PC-3 (cell line): ENCODE results near the gene LATS2. TPM values are rescaled to one million over a fixed set of nuclear protein-coding genes. Genes with fewer than 3 reads are reported as not detected.

Experiments used
- ATAC-seq: fragments of 200-7000 bp; cut with Tn5 transposase; 2 replicates; pipeline ENCODE4 v1.9.1; 2020; ENCODE audit warnings: mild to moderate bottlenecking, moderate library complexity
- BruUV-seq: library from RNA; stranded (reverse); fragments of 400-500 nt; replicated peaks from 2 replicates; lab custom pipeline; 2021; lab: Mats Ljungman, UMichigan
- CTCF ChIA-PET: fragments of 300-600 bp; sonication (Branson Sonifier 250); formaldehyde crosslinking; loops from one replicate; lab custom pipeline; 2022; ENCODE audit warnings: antibody characterized with exemption; lab: Charles Lee
- POLR2A ChIA-PET: fragments of 300-600 bp; sonication (Branson Sonifier 250); formaldehyde crosslinking; loops from one replicate; lab custom pipeline; 2022; ENCODE audit warnings: antibody characterized with exemption; ENCODE audit not compliant: unreplicated experiment; lab: Charles Lee
- DNase-seq: peaks from one replicate; pipeline ENCODE4 v3.0.0-alpha.2; 2015
- H2AFZ ChIP-seq: fragments of 300-600 bp; sonication (generic); 2 replicates; pipeline ENCODE4 v1.6.0; 2016; ENCODE audit warnings: antibody characterized with exemption, low read length
- H3F3A ChIP-seq: fragments of 300-600 bp; sonication (generic); one replicate; pipeline ENCODE4 v1.6.0; 2017; ENCODE audit warnings: antibody characterized with exemption, low read length, control low read depth, mild to moderate bottlenecking; ENCODE audit not compliant: unreplicated experiment
- H3K27ac ChIP-seq: fragments of 300-600 bp; sonication (generic); 2 replicates; pipeline ENCODE4 v1.5.1; 2016; ENCODE audit warnings: mild to moderate bottlenecking, low read length
- H3K27me3 ChIP-seq: fragments of 300-600 bp; sonication (generic); 2 replicates; pipeline ENCODE4 v1.6.1; 2016; ENCODE audit warnings: low read length, mixed read lengths
- H3K36me3 ChIP-seq: fragments of 300-600 bp; sonication (generic); 2 replicates; pipeline ENCODE4 v1.6.1; 2016; ENCODE audit warnings: low read depth, mixed run types, low read length, mixed read lengths
- H3K4me1 ChIP-seq: fragments of 300-600 bp; sonication (generic); 2 replicates; pipeline ENCODE4 v1.5.1; 2016; ENCODE audit warnings: low read length; ENCODE audit not compliant: insufficient read depth
- H3K4me2 ChIP-seq: fragments of 300-600 bp; sonication (generic); 2 replicates; pipeline ENCODE4 v1.6.0; 2016; ENCODE audit warnings: low read length
- H3K4me3 ChIP-seq: fragments of 300-600 bp; sonication (generic); 2 replicates; pipeline ENCODE4 v1.5.1; 2016; ENCODE audit warnings: mild to moderate bottlenecking, low read length, mixed read lengths
- H3K79me2 ChIP-seq: fragments of 300-600 bp; sonication (generic); 2 replicates; pipeline ENCODE4 v1.6.1; 2017; ENCODE audit warnings: low read length, mixed read lengths
- H3K9ac ChIP-seq: fragments of 300-600 bp; sonication (generic); 2 replicates; pipeline ENCODE4 v1.6.0; 2016; ENCODE audit warnings: mild to moderate bottlenecking, low read length
- H3K9me2 ChIP-seq: fragments of 300-600 bp; sonication (generic); replicated peaks from 2 replicates; pipeline ENCODE4 v1.6.1; 2016; ENCODE audit warnings: mixed run types, low read length, mixed read lengths
- H3K9me3 ChIP-seq: fragments of 300-600 bp; sonication (generic); 2 replicates; pipeline ENCODE4 v1.6.1; 2016; ENCODE audit warnings: low read length, mixed read lengths
- H4K20me1 ChIP-seq: fragments of 300-600 bp; sonication (generic); 2 replicates; pipeline ENCODE4 v1.6.1; 2016; ENCODE audit warnings: low read length, mixed read lengths
- EZH2 ChIP-seq: fragments of 300-600 bp; sonication (generic); IDR thresholded peaks from one replicate; pipeline ENCODE4 v1.6.1; 2017; ENCODE audit warnings: antibody characterized with exemption, mild to moderate bottlenecking, low read length; ENCODE audit not compliant: unreplicated experiment
- EZH2phosphoT487 ChIP-seq: fragments of 300-600 bp; sonication (generic); IDR thresholded peaks from 2 replicates; pipeline ENCODE4 v1.6.1; 2018; ENCODE audit warnings: mild to moderate bottlenecking, antibody characterized with exemption, low read length, borderline replicate concordance
- intact Hi-C: fragments of 100-400 bp; cut with micrococcal nuclease; formaldehyde crosslinking; loops from 2 replicates; pipeline ENCODE4 v1.9.0; 2023
- total RNA-seq: library from RNA; depleted of rRNA; stranded (reverse); fragments of >200 nt; gene quantifications from 2 replicates; pipeline ENCODE4 v1.2.3, GENCODE V29; 2014
- TF ChIP-seq, protein P1 (sequence below): fragments of 300-600 bp; sonication (generic); conservative IDR thresholded peaks from 2 replicates; pipeline ENCODE4 v1.5.1; 2017; ENCODE audit warnings: antibody characterized with exemption, low read depth, mild to moderate bottlenecking, low read length

LATS2 gene
- total RNA-seq, 1 experiment from 2014 or later = 11.0 TPM

DNA sequence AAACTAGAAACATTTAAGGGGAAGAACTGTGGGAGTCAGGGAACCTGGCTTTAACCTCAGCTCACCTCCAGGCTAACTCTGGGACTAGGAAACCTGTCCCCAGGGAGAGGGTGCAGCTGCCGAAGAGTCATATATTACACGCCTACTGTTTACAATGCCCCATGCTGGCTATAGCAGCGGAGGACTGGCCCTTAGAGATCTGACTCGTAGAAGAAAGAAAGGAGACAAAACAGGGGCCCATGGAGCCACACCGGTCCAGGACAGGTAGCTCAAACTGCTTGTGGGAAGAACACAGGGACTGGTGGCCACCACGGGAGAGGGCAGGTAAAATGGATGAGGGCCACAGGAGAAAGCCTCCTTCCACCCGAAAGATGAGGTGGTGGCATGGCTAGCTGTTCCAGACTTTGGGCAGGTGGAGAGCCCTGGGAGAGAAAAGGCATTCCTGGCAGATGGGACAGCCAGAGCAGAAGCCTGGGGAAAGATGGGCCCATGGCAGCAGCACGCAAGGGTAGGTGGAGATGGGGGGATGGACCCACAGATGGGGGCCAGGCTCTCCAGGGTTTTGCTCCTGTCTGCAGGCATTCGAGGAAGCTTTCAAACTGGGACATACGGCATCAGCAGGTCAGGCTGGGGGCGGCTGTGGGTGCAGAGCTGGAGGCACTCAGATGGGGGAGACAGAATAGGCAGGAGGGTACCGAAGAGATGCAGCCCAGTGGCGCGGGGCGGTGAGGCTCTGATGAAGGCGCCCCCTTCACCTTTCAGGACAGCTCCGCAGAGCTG is 69.5 kb downstream of the LATS2 start:
- H2AFZ ChIP-seq = no peak overlapping the region
- H3K9me3 ChIP-seq = no peaks in the 10 kb centered on the region
- ATAC-seq (no peak), DNase-seq (no peak)
- no peaks in the 10 kb centered on the region for H3K27me3 ChIP-seq
- no peaks in the 10 kb centered on the region for H3F3A ChIP-seq
- ChIA-PET CTCF (no interaction called here), POLR2A (no interaction called here)
- no peaks in the 10 kb centered on the region for H3K4me1 ChIP-seq
- no peak overlapping the region for H3K27ac ChIP-seq
- 0 out of 2 replicates have a peak, but pooled peaks cover 10% of the 10 kb centered on the region for H3K79me2 ChIP-seq
- H3K36me3 ChIP-seq = peaks cover 5% of the 10 kb centered on the region
- no peak overlapping the region for H3K9ac ChIP-seq
- intact Hi-C loops = no loop called here
- TF ChIP-seq, protein P1, sequence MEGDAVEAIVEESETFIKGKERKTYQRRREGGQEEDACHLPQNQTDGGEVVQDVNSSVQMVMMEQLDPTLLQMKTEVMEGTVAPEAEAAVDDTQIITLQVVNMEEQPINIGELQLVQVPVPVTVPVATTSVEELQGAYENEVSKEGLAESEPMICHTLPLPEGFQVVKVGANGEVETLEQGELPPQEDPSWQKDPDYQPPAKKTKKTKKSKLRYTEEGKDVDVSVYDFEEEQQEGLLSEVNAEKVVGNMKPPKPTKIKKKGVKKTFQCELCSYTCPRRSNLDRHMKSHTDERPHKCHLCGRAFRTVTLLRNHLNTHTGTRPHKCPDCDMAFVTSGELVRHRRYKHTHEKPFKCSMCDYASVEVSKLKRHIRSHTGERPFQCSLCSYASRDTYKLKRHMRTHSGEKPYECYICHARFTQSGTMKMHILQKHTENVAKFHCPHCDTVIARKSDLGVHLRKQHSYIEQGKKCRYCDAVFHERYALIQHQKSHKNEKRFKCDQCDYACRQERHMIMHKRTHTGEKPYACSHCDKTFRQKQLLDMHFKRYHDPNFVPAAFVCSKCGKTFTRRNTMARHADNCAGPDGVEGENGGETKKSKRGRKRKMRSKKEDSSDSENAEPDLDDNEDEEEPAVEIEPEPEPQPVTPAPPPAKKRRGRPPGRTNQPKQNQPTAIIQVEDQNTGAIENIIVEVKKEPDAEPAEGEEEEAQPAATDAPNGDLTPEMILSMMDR = no peak
- TF ChIP-seq EZH2phosphoT487 = no peak
- TF ChIP-seq EZH2 = no peak
- no peaks in the 10 kb centered on the region for H4K20me1 ChIP-seq
- H3K4me3 ChIP-seq = no peak overlapping the region
- BruUV-seq = no TSS peak
- no peak overlapping the region for H3K4me2 ChIP-seq
- H3K9me2 ChIP-seq = no peaks in the 10 kb centered on the region

DNA sequence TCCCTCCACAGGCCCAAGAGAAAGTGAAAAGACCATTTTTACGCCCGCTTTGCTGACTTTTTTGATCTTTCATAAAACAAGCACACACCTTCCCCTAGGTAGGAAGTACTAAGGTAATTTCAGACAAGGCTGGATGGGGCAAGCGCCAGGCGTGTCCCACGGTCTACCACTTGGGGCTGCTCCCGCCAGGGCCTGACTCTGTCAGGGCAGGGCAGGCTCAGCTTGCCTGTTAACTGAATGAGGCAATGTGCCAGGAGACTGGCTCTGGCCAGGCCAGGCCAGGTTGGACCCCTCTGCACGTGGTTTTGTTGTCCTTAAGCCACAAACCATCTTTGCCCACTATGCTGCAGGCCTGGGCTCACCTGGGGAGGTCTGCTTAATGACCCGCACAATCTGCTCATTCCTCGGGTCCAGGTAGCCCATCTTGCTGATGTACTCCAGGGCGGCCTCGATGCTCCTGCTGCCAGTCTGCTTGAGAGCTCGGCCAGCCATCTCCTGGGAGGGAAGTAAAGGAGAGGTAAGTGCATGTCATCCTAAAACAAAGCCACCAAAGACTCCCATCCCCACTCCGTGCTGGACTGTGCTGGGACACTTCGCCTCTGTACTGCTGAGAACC is 70.4 kb downstream of the LATS2 start:
- Histone ChIP-seq H3K4me2 (no peak overlapping the region), H3K79me2 (0 out of 2 replicates have a peak, but pooled peaks cover 10% of the 10 kb centered on the region), H3K27ac (no peak overlapping the region), H3K36me3 (peaks cover 5% of the 10 kb centered on the region), H3K27me3 (no peaks in the 10 kb centered on the region), H2AFZ (no peak overlapping the region), H3K9me3 (no peaks in the 10 kb centered on the region), H3K4me3 (no peak overlapping the region), H3K4me1 (no peaks in the 10 kb centered on the region), H3K9ac (no peak overlapping the region), H3K9me2 (no peaks in the 10 kb centered on the region), H4K20me1 (no peaks in the 10 kb centered on the region), H3F3A (no peaks in the 10 kb centered on the region)
- ChIA-PET CTCF (no interaction called here), POLR2A (no interaction called here)
- BruUV-seq = no TSS peak
- DNase-seq (no peak), ATAC-seq (no peak)
- no peak for TF ChIP-seq EZH2
- TF ChIP-seq EZH2phosphoT487 = no peak
- TF ChIP-seq, protein P1 = no peak
- intact Hi-C loops = no loop called here
